GM12875 (cell line): ENCODE data around the gene CPNE8.

ENCODE experiments used
- H3K4me3 ChIP-seq: one replicate; pipeline ENCODE4 v1.5.1; 2011; ENCODE audit warnings: low read depth, low read length, control low read depth
- TF ChIP-seq, protein P1 (sequence below): IDR thresholded peaks from 2 replicates; pipeline ENCODE4 v1.5.1; 2011; ENCODE audit warnings: low read depth, mild to moderate bottlenecking, control low read depth, inconsistent platforms, low read length, moderate library complexity, borderline replicate concordance; ENCODE audit not compliant: insufficient read depth

The CPNE8 gene

GRCh38 chr12:38811814-38812356, 93.5 kb downstream of the CPNE8 start:
- H3K4me3 ChIP-seq: no peak overlapping the region
- TF ChIP-seq, protein P1, sequence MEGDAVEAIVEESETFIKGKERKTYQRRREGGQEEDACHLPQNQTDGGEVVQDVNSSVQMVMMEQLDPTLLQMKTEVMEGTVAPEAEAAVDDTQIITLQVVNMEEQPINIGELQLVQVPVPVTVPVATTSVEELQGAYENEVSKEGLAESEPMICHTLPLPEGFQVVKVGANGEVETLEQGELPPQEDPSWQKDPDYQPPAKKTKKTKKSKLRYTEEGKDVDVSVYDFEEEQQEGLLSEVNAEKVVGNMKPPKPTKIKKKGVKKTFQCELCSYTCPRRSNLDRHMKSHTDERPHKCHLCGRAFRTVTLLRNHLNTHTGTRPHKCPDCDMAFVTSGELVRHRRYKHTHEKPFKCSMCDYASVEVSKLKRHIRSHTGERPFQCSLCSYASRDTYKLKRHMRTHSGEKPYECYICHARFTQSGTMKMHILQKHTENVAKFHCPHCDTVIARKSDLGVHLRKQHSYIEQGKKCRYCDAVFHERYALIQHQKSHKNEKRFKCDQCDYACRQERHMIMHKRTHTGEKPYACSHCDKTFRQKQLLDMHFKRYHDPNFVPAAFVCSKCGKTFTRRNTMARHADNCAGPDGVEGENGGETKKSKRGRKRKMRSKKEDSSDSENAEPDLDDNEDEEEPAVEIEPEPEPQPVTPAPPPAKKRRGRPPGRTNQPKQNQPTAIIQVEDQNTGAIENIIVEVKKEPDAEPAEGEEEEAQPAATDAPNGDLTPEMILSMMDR: no peak

GRCh38 chr12:38809832-38810231, 95.6 kb downstream of the CPNE8 start:
- H3K4me3 ChIP-seq: no peak overlapping the region
- TF ChIP-seq, protein P1: no peak

GRCh38 chr12:38788106-38788505, 117.3 kb downstream of the CPNE8 start:
- TF ChIP-seq, protein P1: no peak

GRCh38 chr12:38785381-38785780, 120.0 kb downstream of the CPNE8 start:
- H3K4me3 ChIP-seq: no peak overlapping the region
- TF ChIP-seq, protein P1: no peak

More at GRCh38 chr12:38788106-38788505, 117.3 kb downstream of the CPNE8 start:
- no peak overlapping the region for H3K4me3 ChIP-seq

- TF ChIP-seq, protein P1: no peak
- no peak overlapping the region for H3K4me3 ChIP-seq
These were observed 122.1 kb downstream of the CPNE8 start for GRCh38 chr12:38783304-38783703.

DNA sequence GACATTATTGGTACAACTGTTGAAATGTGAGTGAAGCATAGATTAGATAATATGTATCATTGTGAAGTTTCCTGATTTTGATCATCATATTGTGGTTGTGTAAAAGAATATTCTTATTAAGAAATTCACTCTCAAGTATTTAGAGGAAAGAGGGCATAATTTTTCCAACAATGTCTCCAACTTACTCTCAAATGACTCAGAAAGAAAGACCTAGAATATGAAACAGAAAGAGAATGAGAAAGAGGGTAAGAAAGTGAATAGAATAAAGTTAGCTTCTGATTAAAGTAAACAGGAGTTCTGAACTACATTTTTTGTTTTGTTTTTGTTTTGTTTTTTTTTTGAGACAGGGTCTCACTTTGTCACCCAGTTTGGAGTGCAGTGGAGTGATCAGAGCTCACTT, 123.0 kb downstream of the CPNE8 start:
- no peak overlapping the region for H3K4me3 ChIP-seq
- TF ChIP-seq, protein P1: no peak

- H3K4me3 ChIP-seq: no peak overlapping the region
- TF ChIP-seq, protein P1: no peak
These were observed 128.7 kb downstream of the CPNE8 start for GRCh38 chr12:38776647-38777046.
